DMS53 treated with DMSO at 0.1 percent for 48 hours (cell line): Measurements from ENCODE around the gene PPP1R14C.

Experiments used
- DNase-seq: peaks from one replicate; lab custom pipeline; 2025; ENCODE audit not compliant: unreplicated experiment; lab: John Stamatoyannopoulos, UW

Gene PPP1R14C

DNA sequence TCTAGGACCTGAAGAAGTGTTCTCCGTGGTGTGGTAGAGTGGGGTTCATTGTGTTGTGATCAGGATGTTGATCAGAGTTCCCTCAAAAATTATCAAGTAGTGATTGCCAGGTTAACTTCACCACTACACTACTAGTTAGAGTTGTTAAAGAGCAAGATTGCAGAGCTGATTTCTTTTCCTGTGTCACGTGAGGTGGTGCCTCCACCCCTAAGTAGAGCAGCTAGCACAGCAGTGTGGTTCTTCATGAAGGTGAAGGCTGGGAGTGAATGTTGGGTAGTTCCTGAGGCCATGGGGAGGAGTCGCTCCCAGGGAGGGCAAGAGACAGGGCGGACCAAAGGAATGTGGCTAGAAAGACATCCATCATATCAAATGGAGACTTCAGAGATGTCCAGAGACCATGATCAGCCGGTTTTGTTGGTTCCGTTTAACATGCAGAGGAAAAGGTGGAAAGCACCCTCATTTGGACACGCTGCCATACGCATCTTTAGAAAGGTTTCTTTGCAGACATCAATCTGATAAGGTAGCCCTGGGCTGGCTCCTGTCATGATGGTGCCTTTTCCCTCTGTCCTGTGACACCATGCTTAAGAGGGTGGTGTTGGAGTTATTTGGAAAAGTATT lies 146.7 kb downstream of the PPP1R14C start:
- DNase-seq = no peak

DNA sequence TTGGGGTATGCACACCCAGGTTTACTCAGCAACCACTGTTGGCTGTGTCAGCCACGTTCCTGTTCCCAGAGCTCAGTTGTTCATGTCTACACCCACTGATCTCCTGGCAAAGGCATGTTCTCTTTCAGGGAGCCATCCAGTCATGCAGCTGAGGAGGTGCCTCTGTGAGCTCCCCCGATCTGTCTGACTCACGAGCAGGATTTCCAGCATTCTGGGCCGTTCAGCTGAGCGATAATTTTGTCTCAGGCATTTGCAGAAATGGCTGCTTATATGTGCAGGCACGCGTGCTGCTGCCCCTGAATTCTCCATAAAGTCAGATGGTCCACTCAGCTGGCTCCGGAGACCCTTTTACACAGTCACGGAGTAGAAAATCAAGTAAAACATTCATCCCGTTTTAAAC lies 147.6 kb downstream of the PPP1R14C start:
- DNase-seq = no peak

DNA sequence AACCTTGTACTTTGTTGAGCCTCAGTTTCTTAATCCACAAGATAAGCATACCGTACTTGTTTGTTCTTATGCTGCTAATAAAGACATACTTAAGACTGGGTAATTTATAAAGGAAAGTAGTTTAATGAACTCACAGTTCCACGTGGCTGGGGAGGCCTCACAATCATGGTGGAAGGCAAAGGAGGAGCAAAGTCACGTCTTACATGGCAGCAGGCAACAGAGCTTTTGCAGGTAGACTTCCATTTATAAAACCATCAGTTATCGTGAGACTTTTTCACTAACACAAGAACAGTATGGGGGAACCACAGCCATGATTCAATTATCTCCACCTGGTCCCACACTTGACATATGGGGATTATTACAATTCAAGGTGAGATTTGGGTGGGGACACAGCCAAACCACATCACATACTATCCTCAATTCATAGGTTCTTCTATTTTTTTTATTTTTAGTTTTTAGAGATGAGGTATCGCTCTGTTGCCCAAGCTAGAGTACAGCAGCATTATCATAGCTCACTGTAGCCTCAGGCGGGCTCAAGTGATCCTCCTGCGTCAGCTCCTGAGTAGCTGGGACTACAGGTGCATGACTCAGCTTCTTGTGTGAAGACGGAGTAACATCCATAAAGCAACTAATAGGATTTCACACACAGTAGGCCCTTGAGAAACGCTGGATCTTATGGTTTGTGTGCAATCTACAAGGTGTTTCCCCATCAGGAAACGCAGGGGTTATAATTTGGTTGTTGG lies 149.3 kb downstream of the PPP1R14C start:
- no peak for DNase-seq

DNA sequence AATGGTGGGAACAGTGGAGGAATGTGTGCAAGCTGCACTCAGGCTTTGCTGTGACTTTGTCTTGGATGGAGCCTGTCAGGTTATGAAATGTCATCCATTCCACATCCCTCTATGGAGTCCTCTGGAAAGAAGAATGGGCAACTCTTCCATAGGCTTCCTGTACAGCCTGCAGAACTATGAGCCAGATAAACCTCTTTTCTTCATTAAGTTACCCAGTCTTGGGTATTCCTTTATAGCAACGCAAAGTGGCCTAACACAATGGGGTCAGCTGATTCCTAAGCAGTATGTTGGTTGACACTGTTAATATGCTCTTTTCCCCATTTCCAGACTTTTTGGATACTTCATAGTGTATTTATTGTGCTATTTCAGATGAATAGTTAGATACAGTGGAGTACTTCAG lies 150.2 kb downstream of the PPP1R14C start:
- DNase-seq = no peak

DNA sequence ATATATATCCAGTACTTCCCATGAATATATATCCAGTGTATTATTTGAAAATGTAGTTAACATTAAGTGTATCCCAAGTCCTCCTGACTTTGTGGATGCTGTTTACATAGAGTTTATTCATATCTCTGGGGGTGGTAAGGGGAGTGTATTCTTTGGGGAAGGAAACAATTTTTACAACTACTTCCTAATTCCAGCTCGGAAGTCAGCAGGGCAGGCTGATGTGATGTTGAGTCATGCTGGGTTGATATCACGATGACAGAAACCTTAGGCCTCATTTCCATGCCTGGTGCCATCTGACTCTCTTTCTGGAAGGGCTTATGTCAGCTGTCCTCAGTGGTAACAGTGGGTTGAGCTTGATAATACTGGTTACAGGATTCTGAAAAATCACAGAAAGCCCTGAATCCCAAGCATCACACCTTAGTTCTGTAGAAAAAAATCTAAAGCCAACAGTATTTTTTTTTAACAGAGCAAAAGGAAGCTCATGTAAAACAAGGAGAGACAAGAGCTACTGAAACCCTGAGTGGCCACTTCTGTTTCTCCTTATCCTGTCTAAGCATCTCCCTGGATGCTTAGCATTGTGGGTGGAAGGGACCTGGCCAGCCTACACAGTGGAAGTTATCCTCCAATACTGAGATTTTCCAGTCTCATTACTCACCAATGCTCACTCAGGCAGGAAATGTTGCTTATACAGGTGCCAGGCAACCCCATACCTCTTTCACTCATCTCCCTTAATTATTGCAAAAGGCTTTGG lies 150.8 kb downstream of the PPP1R14C start:
- no peak for DNase-seq

DNA sequence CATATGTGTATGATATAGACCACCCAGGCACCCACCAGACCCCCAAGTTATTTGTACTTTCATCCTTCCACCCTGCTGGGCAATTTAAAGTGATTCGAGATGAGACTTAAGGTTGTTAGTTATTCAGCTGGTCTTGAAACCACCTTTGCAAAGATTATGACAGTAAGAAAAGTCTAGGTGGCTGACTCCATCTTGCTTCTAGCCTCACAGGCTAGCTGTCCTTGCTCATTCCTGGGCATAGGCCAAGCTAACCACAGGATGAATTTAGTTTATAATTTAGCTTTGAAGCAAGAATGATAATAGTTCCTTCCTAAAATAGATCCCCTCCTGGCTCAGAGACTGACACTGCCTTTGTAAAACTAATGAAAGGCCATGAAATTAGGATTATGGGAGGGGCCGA lies 154.0 kb downstream of the PPP1R14C start:
- DNase-seq = no peak

DNA sequence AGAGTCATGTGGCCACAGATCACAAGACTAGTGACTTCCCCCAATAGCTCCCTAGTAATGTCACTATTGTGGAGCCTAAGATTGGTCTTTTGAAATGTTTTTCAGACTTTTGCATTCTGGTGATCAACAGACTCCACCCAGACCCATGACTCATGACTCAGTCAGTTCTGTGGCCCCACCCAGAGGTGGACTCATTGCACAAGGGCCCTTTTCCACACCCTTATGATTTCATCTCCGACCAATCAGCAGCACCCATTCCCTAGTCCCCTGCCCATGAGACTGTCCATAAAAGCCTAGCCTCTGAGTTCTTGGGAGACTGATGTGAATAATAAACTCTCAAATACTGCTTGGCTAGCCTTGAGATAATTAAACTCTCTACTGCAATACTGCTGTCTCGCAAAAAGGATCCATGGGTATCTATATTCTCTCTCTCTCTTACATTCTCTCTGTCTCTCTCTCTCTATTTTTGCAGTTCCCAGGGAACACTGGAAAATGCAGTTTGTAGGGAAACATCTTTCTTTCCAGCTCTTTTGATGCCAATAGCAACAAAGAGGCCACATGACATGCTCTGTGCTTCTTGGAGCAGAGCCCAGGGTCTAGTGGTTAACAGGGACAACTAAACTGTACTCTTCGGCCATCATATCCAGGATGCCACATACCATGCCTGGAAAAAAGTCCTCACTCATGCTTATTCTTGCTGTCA lies 154.6 kb downstream of the PPP1R14C start:
- DNase-seq = no peak

DNA sequence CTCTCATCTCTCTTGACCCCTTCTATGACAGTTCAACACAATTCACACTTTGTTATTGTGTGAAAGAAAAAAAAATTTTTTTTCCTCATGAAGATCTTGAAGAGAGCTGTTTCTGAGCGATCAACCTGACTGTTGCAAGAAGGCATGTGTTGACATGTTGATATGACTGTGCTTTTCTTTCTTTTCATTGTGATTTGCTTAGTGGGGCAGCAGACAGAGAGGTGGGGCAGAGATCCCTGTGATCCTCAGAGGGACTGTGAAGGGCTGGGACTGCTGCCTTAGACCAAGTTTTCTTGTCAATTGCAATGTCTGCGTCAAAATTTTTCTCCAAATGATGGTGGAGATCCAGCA lies 155.2 kb downstream of the PPP1R14C start:
- DNase-seq = no peak

DNA sequence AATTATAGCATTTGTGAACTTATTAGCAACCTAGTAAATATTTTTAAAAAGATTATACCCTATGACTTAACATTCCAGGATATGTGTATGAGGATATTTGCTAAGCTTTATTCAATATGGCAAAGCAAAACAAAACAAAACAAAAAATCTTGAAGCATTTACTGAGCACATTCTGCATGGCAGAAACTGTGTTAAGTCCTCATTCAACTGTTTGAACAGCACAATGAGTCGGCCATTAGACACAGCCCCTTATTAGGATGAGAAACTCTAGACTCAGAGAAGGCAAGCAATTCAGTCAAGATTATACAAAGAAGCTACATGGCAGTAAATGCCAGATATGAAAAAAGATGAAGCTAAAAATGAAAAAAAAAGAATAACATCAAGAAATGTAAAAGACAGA lies 155.8 kb downstream of the PPP1R14C start:
- no peak for DNase-seq
